LNCaP clone FGC (cell line): ENCODE measurements around the gene FOXP1.

ENCODE experiments used
- DNase-seq: peaks from one replicate; pipeline ENCODE4 v3.0.0-alpha.2; 2011; ENCODE audit warnings: low read depth
- H3K4me3 ChIP-seq: 2 replicates; pipeline ENCODE4 v1.5.1; 2011; ENCODE audit warnings: mild to moderate bottlenecking, low read depth, low read length, control low read depth
- CTCF ChIP-seq: IDR thresholded peaks from 2 replicates; pipeline ENCODE4 v1.5.1; 2012; ENCODE audit warnings: mild to moderate bottlenecking; ENCODE audit not compliant: control insufficient read depth, insufficient read depth; ENCODE audit errors: extremely low read depth

Gene FOXP1

GRCh38 chr3:71055257-71056001 lies 528.1 kb downstream of the FOXP1 start:
- H3K4me3 ChIP-seq = no peak overlapping the region
- TF ChIP-seq CTCF = no peak

GRCh38 chr3:71054312-71054711 lies 529.2 kb downstream of the FOXP1 start:
- TF ChIP-seq CTCF = no peak
- no peak overlapping the region for H3K4me3 ChIP-seq
- DNase-seq = no peak

More at GRCh38 chr3:71055257-71056001, 528.1 kb downstream of the FOXP1 start:
- DNase-seq = peak; percentile 85

- no peak for DNase-seq
- H3K4me3 ChIP-seq = no peak overlapping the region
- no peak for TF ChIP-seq CTCF
Measured at GRCh38 chr3:71053495-71053894, 530.0 kb downstream of the FOXP1 start.

- TF ChIP-seq CTCF = no peak
- DNase-seq = no peak
- H3K4me3 ChIP-seq = no peak overlapping the region
Measured at GRCh38 chr3:71052716-71053115, 530.8 kb downstream of the FOXP1 start.

GRCh38 chr3:71051893-71052687 lies 531.4 kb downstream of the FOXP1 start:
- no peak for TF ChIP-seq CTCF
- no peak for DNase-seq
- no peak overlapping the region for H3K4me3 ChIP-seq

- no peak for TF ChIP-seq CTCF
- no peak for DNase-seq
- H3K4me3 ChIP-seq = no peak overlapping the region
Measured at GRCh38 chr3:71051259-71051595, 532.3 kb downstream of the FOXP1 start.
